NT2/D1 (cell line): ENCODE measurements around the gene PALLD.

Source experiments
- SUZ12 ChIP-seq: IDR thresholded peaks from 2 replicates; pipeline ENCODE4 v1.6.1; 2011; ENCODE audit not compliant: insufficient read length, insufficient read depth; ENCODE audit errors: extremely low read depth
- YY1 ChIP-seq: IDR thresholded peaks from 2 replicates; pipeline ENCODE4 v1.6.1; 2011; ENCODE audit not compliant: insufficient read length, insufficient read depth
- ZNF274 ChIP-seq: IDR thresholded peaks from 2 replicates; pipeline ENCODE4 v1.6.1; 2011; ENCODE audit warnings: mild to moderate bottlenecking, low read depth, low read length

DNA sequence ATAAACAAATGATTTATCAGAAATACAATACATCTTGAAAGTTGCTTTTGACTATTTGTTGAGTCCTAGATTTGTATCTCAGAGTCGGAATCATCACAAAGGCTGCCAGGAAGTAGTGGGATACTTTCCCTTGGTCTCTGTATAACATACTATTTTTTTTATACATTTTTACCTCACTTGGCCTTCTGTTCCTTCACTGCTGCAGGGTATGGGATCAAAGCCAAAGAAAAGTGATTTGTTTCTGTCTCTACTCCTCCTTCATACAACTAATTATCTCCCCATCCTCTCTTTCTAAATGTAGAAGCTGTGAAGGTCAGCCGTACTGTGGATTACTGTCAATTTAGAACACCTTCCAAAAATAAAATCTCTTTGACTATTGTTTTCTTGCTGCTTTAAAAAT is 24.9 kb downstream of the PALLD start:
- TF ChIP-seq ZNF274 = no peak
- TF ChIP-seq SUZ12 = no peak
- TF ChIP-seq YY1 = no peak
